Heart left ventricle (tissue), 16 donors: ENCODE data around the gene STIM1. TPM values are rescaled to one million over a fixed set of nuclear protein-coding genes. Genes with fewer than 3 reads are reported as not detected.

Experiments
- ATAC-seq, 4 donors: fragments of 200-7000 bp; cut with Tn5 transposase; one replicate each; pipeline ENCODE4 v1.9.1; 2020 to 2022; ENCODE audit warnings: moderate library complexity in 4 of 4, mild to moderate bottlenecking in 3 of 4, moderate number of reproducible peaks in 1 of 4
- DNase-seq, 5 donors: peaks; one replicate each; pipeline ENCODE4 v3.0.0-alpha.2; 2020
- H3K27ac ChIP-seq, 12 donors: fragments of 200-600 bp; sonication (generic) in 4 of 12; one replicate each; pipeline versions ENCODE4 v1.5.0 to v1.8.0; 2016 to 2022; ENCODE audit warnings: mild to moderate bottlenecking in 2 of 12
- H3K27me3 ChIP-seq, 9 donors: fragments of 200-600 bp; sonication (generic) in 2 of 9; one replicate each; pipeline versions ENCODE4 v1.5.1 to v1.8.0; 2016 to 2022; ENCODE audit warnings: mild to moderate bottlenecking in 3 of 9
- H3K36me3 ChIP-seq, 9 donors: fragments of 200-600 bp; sonication (generic) in 2 of 9; one replicate each; pipeline versions ENCODE4 v1.5.0 to v1.8.0; 2018 to 2022; ENCODE audit warnings: mild to moderate bottlenecking in 2 of 9
- H3K4me1 ChIP-seq, 12 donors: fragments of 200-600 bp; sonication (generic) in 4 of 12; one replicate each; pipeline versions ENCODE4 v1.5.0 to v1.8.0; 2016 to 2022; ENCODE audit warnings: mild to moderate bottlenecking in 3 of 12
- H3K4me3 ChIP-seq, 12 donors: fragments of 200-600 bp; sonication (generic) in 4 of 12; one replicate each; pipeline versions ENCODE4 v1.5.0 to v1.8.0; 2017 to 2022; ENCODE audit warnings: mild to moderate bottlenecking in 9 of 12, moderate library complexity in 4 of 12
- H3K9me3 ChIP-seq, 12 donors: fragments of 200-600 bp; sonication (generic) in 4 of 12; one replicate each; pipeline versions ENCODE4 v1.5.0 to v1.8.0; 2016 to 2022; ENCODE audit warnings: mild to moderate bottlenecking in 1 of 12
- POLR2A ChIP-seq, 2 donors: fragments of 450-650 bp; IDR thresholded peaks; one replicate each; pipeline ENCODE4 v1.6.1; 2017; ENCODE audit warnings: antibody characterized with exemption in 2 of 2, mild to moderate bottlenecking in 2 of 2, moderate library complexity in 2 of 2
- WGBS, 4 donors: extraction: QIAGEN DNeasy Blood & Tissue Kit in 2 of 4; methylation state at CpG; one replicate each; pipeline versions ENCODE4 v1.1.5 to v1.1.7; 2013 to 2018; 5-methylcytosine and 5-hydroxymethylcytosine counted together
- intact Hi-C, 10 donors: fragments of 100-400 bp; cut with DNase I; formaldehyde crosslinking; loops; one replicate each; pipeline versions ENCODE4 v1.11.1 to v1.14.2; 2022
- polyA plus RNA-seq, 2 donors: library from polyadenylated mRNA; stranded (reverse); fragments of 200-250 nt; gene quantifications; one replicate each; pipeline ENCODE4 v1.2.3, GENCODE V29; 2013
- total RNA-seq, 9 donors: library from RNA; depleted of rRNA in 2 of 9; stranded (reverse); fragments of >200 nt in 2 of 9; fragmentation: NEBNext Ultra II Directional in 3 of 9; extraction: Animal tissue kit (Norgen Biotek cat#: 25700) in 3 of 9; gene quantifications; one replicate each; pipeline versions ENCODE4 v1.1.0 to v1.2.4, GENCODE V29; 2016 to 2023
- TF ChIP-seq, protein P1 (sequence below), 12 donors: fragments of 200-600 bp; sonication (generic) in 4 of 12; IDR thresholded peaks; one replicate each; pipeline versions ENCODE4 v1.5.0 to v1.8.0; 2018 to 2022; ENCODE audit warnings: antibody characterized with exemption in 12 of 12, mild to moderate bottlenecking in 5 of 12
- donor health status: ischemic (EF 13 %, LVEDD 7.1; RV severe dilation, severe dysfunction).
- donor health status: healthy with polysubstance abuse.
- donor health status: DM: no; HTN: yes; CAD: no.
- donor health status: DM: no; HTN: no; CAD: no.
- donor health status: ischemic (EF 25% LVEDD 6.9; RV normal size, moderate dysfunction).
- donor health status: ischemic (EF 25% LVEDD 5.7; RV mildly dilated, moderate dysfunction).
- donor health status: healthy.
- donor health status: DM: yes; HTN: yes; CAD: no.
- donor health status: ischemic (EF 35%, LVEDD 5.7; RV mildly dilated, moderate dysfunction).
- donor health status: nonischemic (EF 11% LVEDD 7.7; RV severe dilation, severe dysfunction).
- donor health status: DM: yes; HTN: yes; CAD: no.
- donor health status: PGD.
- donor health status: ischemic (EF 29% LVEDD 5.4; RV normal size, mild dysfunction).
- donor health status: nonischemic (EF 23%, LVEDD 6.1; RV moderate dilation, normal function).

The STIM1 gene
- total and polyA plus RNA-seq, 11 donors = 13.2 to 42.9 (median 28.9) TPM

GRCh38 chr11:3866206-3866605 lies 10.7 kb downstream of the STIM1 start:
- intact Hi-C loops = no loop called here
- H3K27ac ChIP-seq = peak overlapping the region in 10 of 12 donors; percentile 18 to 82 (median 57)
- peak in 3 of 5 donors; percentile 34 to 61 (median 45) for DNase-seq
- H3K9me3 ChIP-seq = no peaks in the 10 kb centered on the region
- no peaks in the 10 kb centered on the region for H3K36me3 ChIP-seq
- H3K4me3 ChIP-seq = no peak overlapping the region
- H3K4me1 ChIP-seq = peaks cover 13 to 72% (median 52%) of the 10 kb centered on the region in 12 donors
- 43 to 55% (median 46%) methylated on average over 5 of the region's 5 CpGs for WGBS, 4 donors
- TF ChIP-seq, protein P1, sequence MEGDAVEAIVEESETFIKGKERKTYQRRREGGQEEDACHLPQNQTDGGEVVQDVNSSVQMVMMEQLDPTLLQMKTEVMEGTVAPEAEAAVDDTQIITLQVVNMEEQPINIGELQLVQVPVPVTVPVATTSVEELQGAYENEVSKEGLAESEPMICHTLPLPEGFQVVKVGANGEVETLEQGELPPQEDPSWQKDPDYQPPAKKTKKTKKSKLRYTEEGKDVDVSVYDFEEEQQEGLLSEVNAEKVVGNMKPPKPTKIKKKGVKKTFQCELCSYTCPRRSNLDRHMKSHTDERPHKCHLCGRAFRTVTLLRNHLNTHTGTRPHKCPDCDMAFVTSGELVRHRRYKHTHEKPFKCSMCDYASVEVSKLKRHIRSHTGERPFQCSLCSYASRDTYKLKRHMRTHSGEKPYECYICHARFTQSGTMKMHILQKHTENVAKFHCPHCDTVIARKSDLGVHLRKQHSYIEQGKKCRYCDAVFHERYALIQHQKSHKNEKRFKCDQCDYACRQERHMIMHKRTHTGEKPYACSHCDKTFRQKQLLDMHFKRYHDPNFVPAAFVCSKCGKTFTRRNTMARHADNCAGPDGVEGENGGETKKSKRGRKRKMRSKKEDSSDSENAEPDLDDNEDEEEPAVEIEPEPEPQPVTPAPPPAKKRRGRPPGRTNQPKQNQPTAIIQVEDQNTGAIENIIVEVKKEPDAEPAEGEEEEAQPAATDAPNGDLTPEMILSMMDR (IDR thresholded peaks at IDR 0.05) = no peak
- TF ChIP-seq POLR2A (IDR thresholded peaks at IDR 0.05) = no peak
- peak; percentile 53 to 81 (median 72) for ATAC-seq
- no peaks in the 10 kb centered on the region for H3K27me3 ChIP-seq

GRCh38 chr11:3866836-3867208 lies 11.4 kb downstream of the STIM1 start:
- H3K27me3 ChIP-seq = no peaks in the 10 kb centered on the region
- H3K27ac ChIP-seq = peak overlapping the region; percentile 48 to 88 (median 70)
- TF ChIP-seq POLR2A (IDR thresholded peaks at IDR 0.05) = no peak
- TF ChIP-seq, protein P1 (IDR thresholded peaks at IDR 0.05) = no peak
- H3K9me3 ChIP-seq = no peaks in the 10 kb centered on the region
- DNase-seq = no peak
- peaks cover 13 to 72% (median 48%) of the 10 kb centered on the region in 12 donors for H3K4me1 ChIP-seq
- H3K4me3 ChIP-seq = no peak overlapping the region
- ATAC-seq = no peak
- H3K36me3 ChIP-seq = no peaks in the 10 kb centered on the region
- intact Hi-C loops = no loop called here

DNA sequence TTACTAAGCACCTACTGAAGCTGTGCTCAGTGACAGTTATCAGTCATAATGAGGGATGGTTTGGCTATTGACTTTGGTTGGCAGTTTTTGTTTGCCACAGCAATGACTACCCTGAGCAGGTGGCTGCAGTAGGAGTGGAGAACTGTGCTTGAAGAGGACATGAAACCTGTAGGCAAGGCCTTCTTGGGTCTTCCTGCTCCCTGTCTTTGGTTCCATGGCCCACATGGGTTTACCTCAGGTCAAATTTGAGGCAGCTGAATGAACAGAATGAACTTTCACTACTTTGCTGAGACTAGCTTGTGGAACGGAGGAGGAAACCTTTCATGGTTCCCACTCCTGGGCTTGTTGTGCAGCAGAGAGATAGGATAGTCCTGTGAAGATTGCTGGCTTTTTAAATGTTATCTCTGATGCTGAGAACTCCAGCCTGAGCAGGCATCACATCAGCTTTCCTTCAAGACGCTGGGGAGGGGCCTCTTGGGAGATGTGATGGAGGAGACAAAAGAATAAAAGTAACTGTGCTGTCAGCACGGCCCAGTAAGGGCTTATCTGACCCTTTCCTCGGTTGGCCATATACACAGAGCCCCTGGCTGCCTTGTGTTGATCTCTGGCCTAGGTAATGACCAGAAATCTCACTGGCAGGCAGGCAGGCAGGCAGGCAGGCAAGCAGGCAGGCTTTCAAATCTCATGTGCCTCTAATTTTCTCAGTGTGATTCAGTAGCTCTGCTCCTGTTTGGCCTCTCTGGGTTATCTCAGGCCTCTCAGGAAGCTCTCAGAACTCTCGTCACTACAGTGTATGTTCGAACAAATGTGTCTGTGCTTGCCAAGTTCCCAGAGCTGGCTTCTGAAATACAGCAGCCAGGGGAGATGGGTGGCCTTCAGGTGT lies 12.0 kb downstream of the STIM1 start:
- peak in 4 of 5 donors; percentile 65 to 69 (median 67) for DNase-seq
- no peak overlapping the region for H3K4me3 ChIP-seq
- TF ChIP-seq, protein P1 (IDR thresholded peaks at IDR 0.05) = no peak
- TF ChIP-seq POLR2A (IDR thresholded peaks at IDR 0.05) = no peak
- no peaks in the 10 kb centered on the region for H3K36me3 ChIP-seq
- no peaks in the 10 kb centered on the region for H3K9me3 ChIP-seq
- 4 to 10% (median 8%) methylated on average over 6 of the region's 6 CpGs for WGBS, 4 donors
- H3K4me1 ChIP-seq = peaks cover 13 to 69% (median 46%) of the 10 kb centered on the region in 12 donors
- ATAC-seq = peak; percentile 88 to 95 (median 94)
- peak overlapping the region; percentile 48 to 88 (median 70) for H3K27ac ChIP-seq
- intact Hi-C loops = no loop called here
- no peaks in the 10 kb centered on the region for H3K27me3 ChIP-seq

- H3K4me1 ChIP-seq = peaks cover 0 to 44% (median 6%) of the 10 kb centered on the region in 12 donors
Measured at GRCh38 chr11:3873712-3874349, 18.4 kb downstream of the STIM1 start.

More at GRCh38 chr11:3873712-3874349, 18.4 kb downstream of the STIM1 start:
- Histone ChIP-seq H3K9me3 (no peaks in the 10 kb centered on the region), H3K36me3 (no peaks in the 10 kb centered on the region), H3K4me3 (no peak overlapping the region), H3K27ac (no peak overlapping the region), H3K27me3 (no peaks in the 10 kb centered on the region)
- no peak for DNase-seq
- ATAC-seq = no peak
- TF ChIP-seq, protein P1 (IDR thresholded peaks at IDR 0.05) = no peak
- TF ChIP-seq POLR2A (IDR thresholded peaks at IDR 0.05) = no peak
- intact Hi-C loops = no loop called here
- WGBS, 4 donors = 68 to 92% (median 83%) methylated on average over 2 of the region's 2 CpGs
